A673 (cell line): Measurements from ENCODE around the gene MYO1E.

ENCODE experiments used
- CTCF ChIP-seq: fragments of 300-800, 200-600 bp; sonication (generic); conservative IDR thresholded peaks from 2 replicates; pipeline ENCODE4 v1.5.1; 2017; ENCODE audit warnings: low read depth, mild to moderate bottlenecking, antibody characterized with exemption, low read length, moderate library complexity, mixed read lengths
- EZH2 ChIP-seq: fragments of 200-600 bp; sonication (generic); IDR thresholded peaks from 2 replicates; pipeline ENCODE4 v1.6.1; 2017; ENCODE audit warnings: borderline replicate concordance, low read depth, mild to moderate bottlenecking, mixed read lengths, antibody characterized with exemption, low read length; ENCODE audit not compliant: poor library complexity, severe bottlenecking

GRCh38 chr15:59346951-59347350 is 25.7 kb downstream of the MYO1E start:
- TF ChIP-seq CTCF, result no peak
- no peak for TF ChIP-seq EZH2
